GM21723 (cell line): ENCODE measurements around the gene SMTN.
"Not testable (repeated sequence)": the region's sequence is repeated elsewhere in the genome, so short reads cannot be mapped to it uniquely, and the experiment has no call there.

Experiments
- ATAC-seq: cut with Tn5 transposase; IDR thresholded peaks from one replicate; pipeline ENCODE4 v1.9.1; 2021; ENCODE audit warnings: mild to moderate bottlenecking, moderate library complexity; ENCODE audit not compliant: unreplicated experiment

SMTN gene

DNA sequence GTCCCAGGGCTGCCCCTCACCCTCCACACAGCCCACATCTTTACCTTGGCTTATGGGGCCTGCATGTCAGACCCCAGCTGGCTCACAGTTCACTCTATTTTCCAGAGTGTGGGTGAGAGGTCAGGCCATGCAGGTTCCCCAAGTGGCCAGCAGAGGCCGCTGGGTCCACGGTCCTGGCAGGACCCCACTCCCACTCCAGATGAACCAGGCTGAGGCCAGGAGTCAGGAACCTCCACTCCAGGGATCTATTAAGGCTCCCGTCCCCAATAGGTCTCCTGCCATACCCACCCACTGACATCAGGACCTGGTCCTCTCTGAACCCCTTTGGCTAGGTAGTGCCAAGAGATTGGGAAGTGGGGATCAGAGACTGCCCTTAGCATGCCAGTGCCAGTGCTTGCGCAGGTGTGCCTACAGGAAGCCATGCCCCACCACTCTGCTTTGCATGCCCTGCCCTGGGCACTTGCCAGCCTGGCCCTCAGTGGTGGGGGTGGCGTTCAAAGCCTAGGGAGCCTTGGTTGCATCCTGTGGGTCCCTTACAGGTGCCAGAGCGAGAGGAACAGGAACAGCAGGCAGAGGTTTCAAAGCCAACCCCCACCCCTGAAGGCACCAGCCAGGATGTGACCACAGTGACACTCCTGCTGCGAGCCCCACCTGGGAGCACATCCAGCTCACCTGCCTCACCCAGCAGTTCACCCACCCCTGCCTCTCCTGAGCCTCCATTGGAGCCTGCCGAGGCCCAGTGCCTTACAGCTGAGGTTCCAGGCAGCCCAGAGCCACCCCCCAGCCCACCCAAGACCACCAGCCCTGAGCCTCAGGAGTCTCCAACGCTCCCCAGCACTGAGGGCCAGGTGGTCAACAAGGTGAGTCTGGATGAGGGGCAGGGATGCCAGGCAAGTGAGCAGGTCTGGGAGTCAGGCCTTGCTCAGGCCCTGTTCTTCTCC is 8.3 kb downstream of the SMTN start:
- ATAC-seq, result no peak

DNA sequence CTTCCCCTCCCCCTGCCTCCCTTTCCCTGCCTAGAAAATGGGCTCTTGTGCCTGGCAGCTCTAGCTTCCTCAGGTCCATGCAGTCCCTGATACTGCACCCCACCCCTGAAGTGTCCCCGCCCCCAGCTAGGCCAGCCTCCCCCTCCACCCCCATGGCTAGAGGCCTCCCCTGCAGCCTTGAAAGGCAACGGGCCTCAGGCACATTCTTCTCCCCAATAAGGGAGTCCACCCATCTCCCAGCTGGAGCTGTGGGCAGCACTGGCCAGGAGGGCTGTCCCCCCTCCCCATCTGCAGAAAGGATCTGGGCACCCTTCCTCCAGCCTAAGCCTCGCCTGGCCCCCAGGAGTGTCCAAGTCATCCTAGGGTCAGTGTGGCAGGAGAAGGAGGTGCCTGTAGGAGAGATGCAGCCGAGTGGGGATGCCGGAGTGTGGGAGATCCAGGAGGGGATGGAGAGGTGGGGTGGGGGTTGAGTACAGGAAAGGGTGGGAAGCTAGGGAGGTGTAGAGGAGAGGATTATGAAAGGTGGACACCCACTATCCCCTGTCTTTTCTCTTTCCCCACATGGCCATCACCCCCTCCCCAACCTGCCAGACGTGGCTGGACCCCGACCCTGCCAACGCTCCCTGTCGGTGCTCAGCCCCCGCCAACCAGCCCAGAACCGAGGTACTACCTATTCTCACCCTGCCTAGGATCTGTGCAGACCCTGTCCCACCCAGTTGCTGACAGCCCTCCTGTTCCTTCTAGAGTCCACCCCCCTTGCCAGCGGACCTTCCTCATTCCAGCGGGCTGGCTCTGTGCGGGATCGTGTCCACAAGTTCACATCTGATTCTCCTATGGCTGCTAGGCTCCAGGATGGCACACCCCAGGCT is 9.3 kb downstream of the SMTN start:
- ATAC-seq, result no peak

DNA sequence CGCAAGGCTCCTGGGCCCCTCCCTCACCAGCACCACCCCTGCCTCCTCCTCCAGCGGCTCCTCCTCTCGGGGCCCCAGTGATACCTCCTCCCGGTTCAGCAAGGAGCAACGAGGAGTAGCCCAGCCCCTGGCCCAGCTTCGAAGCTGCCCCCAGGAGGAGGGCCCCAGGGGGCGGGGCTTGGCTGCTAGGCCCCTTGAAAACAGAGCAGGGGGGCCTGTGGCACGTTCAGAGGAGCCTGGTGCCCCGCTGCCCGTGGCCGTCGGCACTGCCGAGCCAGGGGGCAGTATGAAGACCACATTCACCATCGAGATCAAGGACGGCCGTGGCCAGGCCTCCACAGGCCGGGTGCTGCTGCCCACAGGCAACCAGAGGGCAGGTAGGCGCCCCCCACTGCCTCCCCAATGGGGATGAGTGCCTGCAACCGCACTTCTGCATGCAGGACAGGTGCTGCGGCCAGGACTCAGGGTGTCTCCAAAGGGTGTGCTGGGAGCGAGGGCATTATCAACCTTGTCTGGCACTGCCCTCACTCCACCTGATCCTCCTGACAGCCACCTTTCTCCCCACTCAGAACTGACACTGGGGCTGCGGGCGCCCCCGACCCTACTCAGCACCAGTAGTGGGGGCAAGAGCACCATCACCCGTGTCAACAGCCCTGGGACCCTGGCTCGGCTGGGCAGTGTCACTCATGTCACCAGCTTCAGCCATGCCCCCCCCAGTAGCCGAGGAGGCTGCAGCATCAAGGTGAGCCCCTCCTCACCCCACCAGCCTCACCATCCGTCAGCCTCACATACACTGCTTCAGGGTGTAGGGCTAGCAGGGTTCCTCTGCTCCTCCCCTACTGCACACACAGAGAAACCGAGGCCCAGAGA is 10.2 kb downstream of the SMTN start:
- no peak for ATAC-seq

DNA sequence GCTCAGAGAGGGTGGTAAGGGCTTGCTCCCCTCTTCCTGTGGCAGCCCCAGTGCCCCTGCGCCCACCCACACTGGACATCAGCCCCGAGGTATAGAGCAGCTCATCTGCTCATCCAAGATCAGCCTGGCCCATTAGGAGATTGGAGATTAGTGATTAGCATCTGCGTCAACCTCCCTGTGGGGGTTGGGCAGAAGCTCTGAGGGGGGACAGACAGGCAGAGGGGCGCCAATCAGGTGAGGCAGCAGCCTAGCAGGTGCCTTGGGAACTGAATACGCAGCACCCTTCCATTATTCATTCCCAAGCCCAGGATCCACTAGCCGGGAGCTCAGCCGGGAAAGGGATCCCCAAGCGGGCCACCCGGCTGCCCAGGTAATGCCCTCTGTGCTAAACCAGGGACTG is 11.0 kb downstream of the SMTN start:
- no peak for ATAC-seq

DNA sequence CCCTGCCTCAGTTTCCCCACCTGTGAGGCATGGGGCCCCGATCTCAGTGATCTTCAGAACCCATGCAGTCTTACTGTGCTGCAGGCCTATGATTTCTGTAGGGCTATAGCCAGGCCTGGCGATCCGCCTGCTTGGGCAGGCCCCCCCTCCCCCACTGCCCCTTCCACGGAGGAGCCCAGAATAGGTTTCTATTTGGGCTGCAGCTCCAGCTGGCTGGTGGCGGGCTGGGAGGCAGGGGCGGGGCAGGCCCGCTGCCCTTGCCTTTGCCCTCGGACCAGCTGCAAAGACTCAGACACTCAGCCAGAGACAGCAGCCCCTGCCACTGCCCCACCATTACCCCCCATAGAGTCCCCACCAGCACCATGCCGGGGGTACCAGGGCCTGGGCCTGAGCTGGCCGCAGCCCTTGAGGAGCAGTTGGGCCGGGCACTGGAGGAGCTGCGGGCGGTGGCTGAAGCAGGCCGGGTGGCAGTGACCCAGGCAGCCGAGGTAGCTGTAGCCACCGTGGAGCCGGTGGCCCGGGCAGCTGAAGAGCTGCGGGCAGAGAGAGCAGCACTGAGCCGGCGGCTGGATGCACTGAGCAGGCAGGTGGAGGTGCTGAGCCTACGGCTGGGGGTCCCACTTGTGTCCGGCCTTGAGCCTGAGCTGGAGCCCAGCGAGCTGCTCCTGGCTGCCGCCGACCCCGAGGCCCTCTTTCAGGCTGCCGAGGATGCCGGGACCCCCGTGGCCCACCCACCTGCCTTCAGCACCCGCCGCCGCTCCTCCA is 12.2 kb downstream of the SMTN start:
- no peak for ATAC-seq

DNA sequence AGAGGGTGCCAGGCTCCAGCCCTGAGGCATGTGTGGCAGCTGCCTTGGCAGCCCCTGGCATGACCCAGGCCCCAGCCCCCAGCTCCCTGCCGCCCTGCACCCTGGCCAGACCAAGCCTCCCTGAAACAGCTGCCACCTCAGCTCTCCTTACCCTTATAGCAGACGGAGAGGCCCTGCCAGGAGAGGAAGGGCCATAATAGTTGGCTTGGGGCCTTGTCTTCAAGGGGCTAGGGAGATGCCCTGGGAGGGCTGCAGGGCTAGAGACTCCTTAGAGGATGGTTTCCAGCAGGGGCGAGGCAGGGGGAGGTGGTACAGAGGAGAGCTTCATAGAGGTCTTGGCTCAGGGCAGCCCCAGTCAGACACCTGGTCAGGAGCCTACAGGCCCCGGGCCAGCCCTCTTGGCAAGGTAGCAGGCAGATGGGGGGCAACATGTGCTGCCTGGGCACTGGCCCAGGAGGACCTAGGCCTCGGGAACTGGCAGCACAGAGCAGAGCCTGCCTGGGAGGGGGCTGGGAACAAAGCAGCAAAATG is 13.0 kb downstream of the SMTN start:
- ATAC-seq, result no peak

DNA sequence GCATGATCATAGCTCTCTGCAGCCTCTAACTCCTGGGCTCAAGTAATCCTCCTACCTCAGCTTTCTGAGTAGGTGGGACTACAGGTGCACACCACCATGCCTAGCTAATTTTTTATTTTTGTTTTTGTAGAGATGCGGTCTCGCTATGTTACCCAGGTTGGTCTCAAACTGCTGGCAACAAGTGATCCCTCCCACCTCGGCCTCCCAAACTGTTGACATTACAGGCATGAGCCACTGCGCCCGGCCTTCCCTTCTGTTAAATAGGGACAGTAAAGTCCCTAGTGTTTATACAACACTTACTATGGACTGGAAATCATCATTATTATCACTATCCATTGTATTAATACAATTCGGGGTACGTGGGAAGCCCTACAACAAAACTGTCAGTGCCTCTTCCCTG is 13.6 kb downstream of the SMTN start:
- no peak for ATAC-seq

DNA sequence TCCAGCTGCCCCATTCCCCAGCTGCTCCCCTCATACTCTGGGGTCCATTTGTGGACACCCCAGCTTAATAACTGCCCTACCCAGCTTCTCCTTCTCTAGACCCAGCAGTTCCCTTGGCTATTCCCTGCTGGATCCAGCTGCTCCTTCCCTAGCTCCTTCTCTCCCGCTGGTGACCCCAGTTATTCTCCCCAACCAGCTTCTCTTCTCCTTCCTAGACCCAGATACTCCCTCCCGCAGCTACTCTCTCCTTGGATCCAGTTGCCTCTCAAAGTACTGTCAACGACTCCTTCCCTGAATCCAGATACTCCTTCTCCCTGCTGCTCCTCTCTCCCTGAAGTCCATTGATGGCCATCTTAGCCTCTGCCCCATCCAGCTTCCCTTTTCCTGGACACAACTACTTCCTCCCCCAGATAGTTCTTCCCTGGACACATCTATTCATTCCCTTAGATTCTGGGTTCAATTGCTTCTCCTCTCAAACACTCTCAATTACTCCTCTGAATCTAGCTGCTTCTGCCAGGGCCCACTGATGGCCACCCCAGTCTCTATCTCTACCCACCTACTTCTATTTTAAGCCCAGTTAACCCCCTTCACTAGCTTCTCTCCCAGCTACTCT is 14.6 kb downstream of the SMTN start:
- ATAC-seq, result no peak

DNA sequence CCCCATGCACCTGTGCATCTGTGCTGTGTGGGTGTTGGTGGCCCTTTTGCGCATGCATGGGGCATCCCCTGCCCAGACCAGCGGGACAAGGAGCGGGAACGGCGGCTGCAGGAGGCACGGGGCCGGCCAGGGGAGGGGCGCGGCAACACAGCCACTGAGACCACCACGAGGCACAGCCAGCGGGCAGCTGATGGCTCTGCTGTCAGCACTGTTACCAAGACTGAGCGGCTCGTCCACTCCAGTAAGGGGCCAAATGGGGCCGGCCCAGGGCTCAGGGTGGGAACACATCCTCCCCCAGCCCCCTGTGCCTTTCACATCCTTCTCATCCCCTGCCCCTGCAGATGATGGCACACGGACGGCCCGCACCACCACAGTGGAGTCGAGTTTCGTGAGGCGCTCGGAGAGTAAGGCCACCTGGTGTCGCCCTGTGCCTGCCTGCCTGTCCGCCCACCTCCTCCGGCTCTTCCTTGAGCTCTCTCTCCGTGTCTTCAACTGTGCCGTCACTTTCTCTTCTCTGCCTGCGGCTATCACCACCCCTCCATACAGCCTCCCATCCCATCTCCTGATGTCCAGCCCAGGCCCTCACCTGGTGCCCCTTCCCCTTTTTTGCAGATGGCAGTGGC is 15.7 kb downstream of the SMTN start:
- no peak for ATAC-seq

DNA sequence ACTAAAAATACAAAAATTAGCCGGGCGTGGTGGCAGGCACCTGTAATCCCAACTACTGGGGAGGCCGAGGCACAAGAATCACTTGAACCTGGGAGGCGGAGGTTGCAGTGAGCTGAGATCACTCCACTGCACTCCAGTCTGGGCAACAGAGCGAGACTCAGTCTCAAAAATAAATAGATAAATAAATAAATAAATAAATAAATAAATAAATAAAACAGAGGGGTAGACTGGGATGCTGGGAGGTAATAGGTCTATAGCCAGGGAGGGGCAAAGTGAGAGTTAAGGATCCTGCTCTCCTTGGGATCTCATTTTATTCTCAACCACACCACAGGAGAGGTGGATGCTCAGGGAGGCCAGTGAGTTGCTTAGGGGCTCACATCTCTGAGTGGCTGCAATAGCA is 16.4 kb downstream of the SMTN start:
- ATAC-seq, result not testable (repeated sequence)

DNA sequence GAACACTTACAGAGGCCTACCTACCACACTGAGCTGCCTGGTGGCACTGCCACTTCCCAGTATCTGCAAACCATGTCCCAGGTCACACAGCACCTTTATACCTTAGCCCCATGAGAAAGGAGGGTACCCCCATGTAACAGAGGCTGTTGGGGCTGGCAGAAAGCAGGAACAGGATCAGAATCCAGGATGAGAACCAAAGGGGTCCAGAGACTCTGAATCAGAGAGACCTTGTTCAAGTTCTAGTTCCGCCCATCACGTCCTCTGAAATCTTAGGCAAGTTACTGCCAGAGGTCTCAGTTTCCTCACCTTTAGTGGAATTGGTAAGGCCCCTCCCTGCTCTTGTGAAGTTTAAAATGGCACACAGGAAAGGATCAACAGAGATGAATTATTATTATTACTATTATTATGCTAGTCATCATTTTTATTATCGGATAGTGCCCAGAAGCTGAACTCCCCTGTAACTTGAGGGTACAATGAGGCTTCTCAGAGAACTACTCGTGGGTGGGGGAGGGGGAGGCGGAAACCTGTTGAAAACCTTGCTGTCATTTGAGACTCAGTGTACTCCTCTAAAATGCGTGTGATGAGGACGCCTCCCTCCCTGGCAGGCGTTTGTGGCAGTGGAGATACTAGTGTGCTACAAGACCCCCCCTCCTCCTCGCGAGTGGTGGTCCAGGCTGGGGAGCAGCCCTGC is 17.0 kb downstream of the SMTN start:
- no peak for ATAC-seq

DNA sequence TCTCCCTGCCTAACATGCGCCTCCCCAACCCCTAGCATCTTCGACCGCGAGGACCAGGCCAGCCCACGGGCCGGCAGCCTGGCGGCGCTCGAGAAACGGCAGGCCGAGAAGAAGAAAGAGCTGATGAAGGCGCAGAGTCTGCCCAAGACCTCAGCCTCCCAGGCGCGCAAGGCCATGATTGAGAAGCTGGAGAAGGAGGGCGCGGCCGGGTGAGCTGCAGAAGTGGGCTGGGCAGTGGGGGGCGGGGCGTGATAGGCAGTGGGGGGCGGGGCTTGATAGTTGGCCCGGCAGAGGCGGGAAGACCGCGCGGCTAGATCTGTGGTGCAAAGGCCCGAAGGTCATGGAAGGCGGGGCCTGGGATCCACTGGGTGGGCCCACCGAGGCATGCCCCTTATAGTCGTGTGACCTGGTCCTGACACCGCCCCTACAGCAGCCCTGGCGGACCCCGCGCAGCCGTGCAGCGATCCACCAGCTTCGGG is 17.6 kb downstream of the SMTN start:
- ATAC-seq, result no peak

DNA sequence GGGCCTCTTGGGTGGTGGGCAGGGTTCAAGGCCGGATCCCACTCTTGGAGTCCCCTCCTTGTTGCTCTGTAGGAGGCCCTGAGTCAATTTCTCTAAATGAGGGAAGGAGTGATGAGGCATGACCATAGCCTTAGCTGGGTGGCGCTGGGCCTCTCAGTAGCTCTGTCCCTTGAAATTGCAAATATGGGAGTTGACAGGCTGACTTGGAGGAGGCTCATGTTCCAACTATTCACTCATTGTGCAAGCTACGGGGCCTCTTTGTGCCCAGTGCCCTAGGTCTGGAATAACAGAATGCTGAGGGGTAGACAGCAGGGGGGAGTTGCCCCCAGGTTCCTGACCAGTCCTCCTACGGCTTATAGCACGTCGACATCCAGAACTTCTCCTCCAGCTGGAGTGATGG is 18.3 kb downstream of the SMTN start:
- ATAC-seq, result no peak

DNA sequence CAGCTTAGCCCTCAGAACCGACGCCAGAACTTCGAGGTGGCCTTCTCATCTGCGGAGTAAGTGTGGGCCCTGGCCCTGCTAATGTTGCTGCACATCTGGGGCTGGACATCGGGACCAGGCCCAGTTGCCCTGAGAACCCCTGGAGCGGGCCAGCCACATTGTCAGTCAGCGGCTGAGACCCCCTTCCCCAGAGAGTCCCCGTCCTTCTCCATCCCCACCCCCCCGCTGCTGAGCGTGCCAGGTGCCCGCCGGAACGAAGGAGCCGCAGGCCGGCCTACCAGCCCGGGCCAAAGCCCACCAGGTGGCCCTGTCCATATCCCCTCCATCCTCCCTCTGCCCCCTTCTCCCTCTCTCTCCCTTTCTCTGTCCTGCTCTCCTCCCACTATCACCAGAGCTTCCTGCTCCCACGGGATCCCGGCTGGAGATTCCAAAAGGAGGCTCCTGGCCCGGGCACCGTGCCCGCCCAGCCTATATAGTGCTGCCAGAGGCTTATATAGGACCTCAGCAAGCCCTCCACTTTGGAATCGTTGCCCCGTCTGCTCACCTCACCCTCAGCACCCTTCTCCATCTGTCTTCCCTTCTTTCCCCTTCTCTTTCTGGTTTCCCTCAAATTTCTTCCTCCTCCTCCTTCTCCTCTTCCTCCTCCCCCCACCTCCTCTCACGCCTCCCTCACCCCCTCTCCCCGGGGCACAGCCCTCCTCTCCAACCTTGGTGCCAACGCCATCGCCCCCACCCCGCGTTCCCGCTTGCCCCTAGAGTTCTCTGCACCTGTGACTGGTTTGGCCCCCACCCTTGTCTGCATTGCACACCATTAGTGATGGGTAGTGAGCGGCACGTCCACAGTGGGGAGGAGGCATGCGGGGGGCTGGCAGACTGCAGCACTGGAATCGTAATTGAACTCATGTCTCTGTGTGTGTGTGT is 19.0 kb downstream of the SMTN start:
- no peak for ATAC-seq

DNA sequence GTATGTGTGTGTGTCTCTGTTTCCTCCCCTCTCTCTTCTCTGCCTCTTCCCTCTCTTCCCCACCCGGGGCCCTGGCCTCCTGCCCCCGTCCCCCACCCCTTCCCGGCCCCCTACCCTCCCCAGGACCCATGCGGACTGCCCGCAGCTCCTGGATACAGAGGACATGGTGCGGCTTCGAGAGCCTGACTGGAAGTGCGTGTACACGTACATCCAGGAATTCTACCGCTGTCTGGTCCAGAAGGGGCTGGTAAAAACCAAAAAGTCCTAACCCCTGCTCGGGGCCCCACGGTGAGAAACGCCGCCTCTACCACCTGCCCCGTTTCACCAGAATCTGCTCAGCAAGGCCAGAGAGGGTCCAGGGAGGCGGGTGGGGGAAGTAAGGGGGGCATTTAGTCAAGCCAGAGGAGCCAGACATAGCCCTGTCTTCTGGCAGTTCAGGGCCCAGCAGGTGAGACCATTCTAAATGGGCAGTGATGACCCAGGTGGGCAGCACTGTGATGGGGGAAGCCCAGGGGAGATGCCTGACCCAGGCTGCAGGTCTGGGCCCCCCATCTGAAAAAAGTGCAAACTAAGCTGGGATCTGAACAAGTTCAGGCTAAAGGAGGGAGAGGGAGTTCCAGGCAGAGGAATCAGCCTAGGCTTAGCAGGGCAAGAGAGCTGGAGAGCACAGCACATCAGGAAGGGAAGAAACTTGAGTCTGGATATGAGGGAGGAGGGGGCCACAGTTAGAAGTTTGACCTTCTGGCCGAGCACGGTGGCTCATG is 19.8 kb downstream of the SMTN start:
- no peak for ATAC-seq

DNA sequence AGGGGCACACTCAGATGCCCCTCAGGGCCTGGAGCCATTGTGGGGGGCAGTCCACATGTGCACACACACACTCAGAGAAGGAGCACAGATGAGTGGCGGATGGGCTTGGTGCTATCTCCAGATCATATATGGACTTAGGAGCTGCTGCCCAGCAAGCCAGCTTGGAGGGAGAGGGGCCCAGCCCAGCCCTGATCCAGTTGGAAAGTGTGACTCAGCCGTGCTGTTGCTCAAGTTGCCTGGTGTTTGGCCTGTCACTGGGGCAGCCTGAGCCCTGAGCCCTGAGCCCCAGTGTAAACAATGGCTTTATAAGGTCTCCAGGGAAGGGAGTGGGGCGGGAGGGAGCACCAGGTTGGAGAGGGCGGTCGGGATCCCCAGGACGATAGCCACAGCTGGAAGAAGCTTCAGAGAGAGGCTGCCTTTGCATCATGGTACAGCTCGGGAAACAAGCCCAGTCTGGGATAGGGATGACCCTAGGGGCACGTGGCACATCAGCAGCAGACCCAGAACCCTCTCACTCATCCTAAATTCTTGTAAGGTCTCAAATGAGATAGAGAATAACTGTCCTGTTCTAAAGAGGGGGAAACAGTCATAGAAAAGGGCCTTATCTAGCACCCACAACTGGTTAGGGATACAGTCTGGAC is 21.4 kb downstream of the SMTN start:
- ATAC-seq, result no peak
